Renal pelvis (tissue), 12 donors: Measurements from ENCODE around the gene ITIH4. TPM values are rescaled to one million over a fixed set of nuclear protein-coding genes. Genes with fewer than 3 reads are reported as not detected.

ENCODE experiments used
- DNase-seq: peaks from one replicate; pipeline ENCODE4 v3.0.0-alpha.2; 2013
- long read RNA-seq, 16 experiments: transcript quantifications; one replicate each; lab custom pipeline, GENCODE V29; 2026
- polyA plus RNA-seq, 3 donors: library from polyadenylated mRNA; unstranded; fragments of 120-200 nt; gene quantifications; one replicate each; pipeline ENCODE4 v1.2.1, GENCODE V29; 2013; ENCODE audit not compliant: insufficient read length in 3 of 3

ITIH4 gene
- polyA plus RNA-seq: 10 to 100 TPM in 2 of 3 donors, 1 to 10 TPM in 1; 7.0 to 14.9 (median 12.4) TPM
- long read RNA-seq, donor 1, partial matches to known transcripts: 0 of 1 reads
- long read RNA-seq, donor 1, other reads (novel, unspliced or antisense): 0 of 1 reads
- long read RNA-seq, donor 2: 0 reads
- long read RNA-seq, donor 3: 0 reads
- long read RNA-seq, donor 4: 0 reads
- long read RNA-seq, donor 5: 0 reads
- long read RNA-seq, donor 6: 0 reads
- long read RNA-seq, donor 7: 0 reads
- long read RNA-seq, donor 8: 0 reads
- long read RNA-seq, donor 9, partial matches to known transcripts: 0 of 1 reads
- long read RNA-seq, donor 9, other reads (novel, unspliced or antisense): 0 of 1 reads
- long read RNA-seq, donor 10: 0 reads
- long read RNA-seq, donor 11, partial matches to known transcripts: 0 of 1 reads
- long read RNA-seq, donor 11, other reads (novel, unspliced or antisense): 0 of 1 reads
- long read RNA-seq, donor 12, partial matches to known transcripts: 0 of 1 reads
- long read RNA-seq, donor 12, other reads (novel, unspliced or antisense): 0 of 1 reads
- long read RNA-seq, donor 13, partial matches to known transcripts: 0 of 1 reads
- long read RNA-seq, donor 13, other reads (novel, unspliced or antisense): 0 of 1 reads
- long read RNA-seq, donor 14: 0 reads
- long read RNA-seq, donor 15, partial matches to known transcripts: 0 of 1 reads
- long read RNA-seq, donor 15, other reads (novel, unspliced or antisense): 0 of 1 reads
- long read RNA-seq, donor 16: 0 reads

DNA sequence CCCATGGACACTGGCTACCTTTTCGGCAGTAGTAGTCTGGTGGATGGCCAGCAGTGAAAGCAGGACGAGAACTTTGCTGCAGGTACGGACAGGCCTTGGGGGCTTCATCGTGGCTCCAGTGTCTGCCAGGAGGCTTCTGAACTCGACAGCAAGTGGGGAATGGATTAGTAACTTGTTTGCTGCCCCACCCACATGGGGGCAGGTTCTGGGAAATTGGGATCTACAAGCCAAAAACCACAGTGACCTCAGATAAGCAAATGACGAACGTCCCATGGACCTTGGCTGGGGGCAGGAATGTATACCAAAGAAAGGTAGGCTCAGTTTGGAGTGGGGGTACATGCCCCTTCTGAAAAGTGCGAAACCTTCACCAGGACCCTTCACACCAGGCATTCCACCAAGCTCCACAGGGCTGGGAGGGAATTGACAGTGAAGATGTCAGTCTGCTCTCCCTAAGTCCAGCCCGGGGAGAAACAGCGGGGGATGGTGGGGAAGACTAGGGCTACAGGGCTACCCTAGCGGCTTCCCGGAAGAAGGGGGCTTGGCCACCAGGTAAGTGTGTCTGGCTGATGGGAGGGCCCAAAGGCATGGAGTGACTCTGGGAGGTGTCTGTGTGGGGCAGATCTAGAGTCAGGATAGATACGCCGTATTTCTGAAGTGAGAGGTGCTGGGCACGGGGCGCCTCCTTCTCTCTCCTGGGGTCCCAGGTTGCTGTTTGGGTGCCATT is at the start of gene ITIH4:
ITIH4 (minus strand) TSS at position 138 of the 724 bp plus-strand sequence; CDS start at position 108, 30 bp downstream.
- DNase-seq: no peak

DNA sequence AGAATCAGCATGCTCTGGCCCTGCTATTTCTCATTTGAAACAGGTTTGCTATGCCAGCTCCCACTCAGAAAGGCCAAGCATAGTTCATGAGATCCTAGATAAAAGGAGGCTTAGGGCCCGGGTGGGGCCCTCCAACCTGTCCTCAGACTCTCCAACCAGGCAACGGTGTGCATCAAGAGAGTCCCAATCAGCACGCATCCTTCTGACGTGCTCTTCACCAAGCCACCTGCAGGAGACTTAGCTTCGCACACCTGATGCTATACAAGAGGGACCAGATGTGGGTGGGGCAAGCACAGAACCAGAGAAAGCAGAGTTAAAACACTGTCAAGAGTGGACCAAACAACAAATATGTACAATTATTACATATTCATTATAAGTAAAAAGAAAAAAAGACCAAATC is 49.6 kb upstream of the ITIH4 start:
- DNase-seq: no peak

DNA sequence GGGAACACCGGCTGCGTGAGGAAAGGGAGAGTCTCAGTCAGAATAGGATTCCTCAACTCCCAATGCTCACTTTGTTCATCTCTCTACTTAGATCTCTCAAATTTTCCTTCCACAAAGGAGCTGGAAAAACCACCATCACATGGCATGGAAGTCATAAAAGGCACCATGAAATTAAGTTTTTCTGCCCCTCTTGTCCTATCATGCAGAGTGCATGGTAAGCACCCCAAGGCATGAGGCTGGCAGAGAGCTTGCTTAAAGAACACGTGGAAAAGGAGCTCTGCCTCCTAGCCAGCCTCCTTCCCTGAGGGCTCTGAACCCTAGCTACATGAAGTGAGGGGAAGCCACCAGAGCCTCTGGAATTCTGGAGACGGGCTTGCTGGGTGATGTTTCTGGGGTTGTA is 49.1 kb upstream of the ITIH4 start:
- DNase-seq: no peak

DNA sequence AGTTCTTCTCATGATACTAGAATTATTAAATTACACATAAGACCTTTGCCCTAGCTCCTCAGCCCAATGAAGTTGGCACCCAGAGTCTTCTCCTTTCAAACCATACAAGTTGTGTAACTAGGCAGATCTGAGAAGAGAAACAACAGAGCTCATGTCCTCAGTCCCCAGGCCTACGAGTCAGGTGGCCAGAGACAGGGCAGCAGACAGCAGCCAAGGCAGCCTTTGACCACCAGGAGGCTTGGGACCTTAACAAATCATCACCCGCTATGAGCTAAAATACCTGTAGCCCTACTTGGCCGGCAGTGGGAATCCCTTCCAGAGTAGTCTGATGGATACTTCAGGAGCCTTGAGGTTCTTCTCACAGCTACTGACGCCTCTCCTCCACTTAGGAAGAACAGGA is 48.6 kb upstream of the ITIH4 start:
- DNase-seq: no peak

DNA sequence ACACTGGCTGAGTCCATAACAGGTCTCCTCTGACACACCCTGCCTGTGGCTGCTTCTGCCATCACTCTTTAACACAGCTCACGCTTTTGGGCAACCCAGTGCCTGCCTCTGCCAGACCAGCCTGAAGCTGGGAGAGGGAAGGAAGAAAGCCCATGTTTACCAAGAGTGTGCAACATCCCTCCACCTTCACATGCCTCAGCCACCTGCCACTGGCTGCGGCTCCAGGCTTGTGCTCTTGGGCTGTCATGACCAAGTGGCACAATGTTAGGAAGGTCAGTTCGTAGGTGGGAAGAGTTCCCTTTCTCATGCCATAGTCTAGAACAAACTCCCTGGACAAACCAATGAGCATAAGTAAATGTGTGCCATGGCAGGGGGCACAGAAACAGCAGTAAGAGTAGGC is 46.6 kb upstream of the ITIH4 start:
- no peak for DNase-seq

DNA sequence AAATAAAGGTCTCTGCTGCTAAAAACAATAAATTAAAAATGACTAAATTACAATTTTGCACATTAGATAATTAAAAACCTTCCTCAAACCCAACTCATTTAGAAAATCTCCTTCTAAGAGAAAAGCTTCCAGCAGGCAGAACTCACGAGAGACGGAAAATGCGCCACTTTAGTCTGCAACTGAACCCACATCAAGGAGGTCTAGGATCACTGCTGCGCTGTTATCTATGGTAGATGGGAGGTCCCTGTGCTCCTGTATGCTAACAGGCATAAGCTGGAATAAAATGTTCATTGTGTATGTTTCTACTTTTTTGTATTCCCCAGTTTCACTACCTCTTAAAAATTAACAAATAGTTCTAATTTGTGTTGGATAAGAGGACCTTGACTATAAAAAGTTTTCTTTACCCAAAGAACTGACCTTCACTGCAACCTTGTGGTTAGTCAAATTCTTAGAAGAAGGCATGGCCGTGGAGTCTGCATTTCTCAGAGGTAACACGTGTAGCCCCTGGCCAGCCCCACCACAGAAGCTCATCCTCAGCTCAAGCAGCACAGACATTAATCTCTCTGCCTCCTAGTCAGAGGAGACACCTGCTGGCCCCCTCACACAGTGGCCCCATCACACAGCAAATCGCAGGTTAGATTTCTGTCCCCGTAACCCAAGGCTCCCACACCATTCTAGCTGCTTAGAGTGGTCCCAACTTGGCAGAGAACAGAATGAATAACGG is 44.6 kb upstream of the ITIH4 start:
- DNase-seq: no peak

DNA sequence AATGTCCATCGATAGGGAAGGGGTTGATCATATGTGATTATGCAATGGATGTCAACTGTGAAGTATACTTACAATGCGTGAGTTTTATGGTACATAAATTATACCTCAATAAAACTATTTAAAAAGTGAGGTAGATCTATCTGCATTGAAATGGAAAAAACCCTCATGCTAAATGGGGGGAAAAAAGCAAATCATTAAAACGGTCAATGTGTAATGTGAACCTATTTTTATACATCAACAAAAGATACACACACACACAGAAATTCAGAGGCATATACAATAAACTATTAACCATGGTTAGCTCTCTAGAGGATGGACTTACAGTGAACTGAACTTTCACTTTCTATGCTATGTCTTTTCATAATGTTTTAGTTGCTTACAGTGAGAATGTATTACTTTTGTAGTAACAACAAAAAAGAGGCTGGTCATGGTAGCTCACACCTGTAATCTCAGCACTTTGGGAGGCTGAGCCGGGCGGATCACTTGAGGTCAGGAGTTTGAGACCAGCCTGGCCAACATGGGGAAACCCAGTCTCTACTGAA is 43.8 kb upstream of the ITIH4 start:
- no peak for DNase-seq

DNA sequence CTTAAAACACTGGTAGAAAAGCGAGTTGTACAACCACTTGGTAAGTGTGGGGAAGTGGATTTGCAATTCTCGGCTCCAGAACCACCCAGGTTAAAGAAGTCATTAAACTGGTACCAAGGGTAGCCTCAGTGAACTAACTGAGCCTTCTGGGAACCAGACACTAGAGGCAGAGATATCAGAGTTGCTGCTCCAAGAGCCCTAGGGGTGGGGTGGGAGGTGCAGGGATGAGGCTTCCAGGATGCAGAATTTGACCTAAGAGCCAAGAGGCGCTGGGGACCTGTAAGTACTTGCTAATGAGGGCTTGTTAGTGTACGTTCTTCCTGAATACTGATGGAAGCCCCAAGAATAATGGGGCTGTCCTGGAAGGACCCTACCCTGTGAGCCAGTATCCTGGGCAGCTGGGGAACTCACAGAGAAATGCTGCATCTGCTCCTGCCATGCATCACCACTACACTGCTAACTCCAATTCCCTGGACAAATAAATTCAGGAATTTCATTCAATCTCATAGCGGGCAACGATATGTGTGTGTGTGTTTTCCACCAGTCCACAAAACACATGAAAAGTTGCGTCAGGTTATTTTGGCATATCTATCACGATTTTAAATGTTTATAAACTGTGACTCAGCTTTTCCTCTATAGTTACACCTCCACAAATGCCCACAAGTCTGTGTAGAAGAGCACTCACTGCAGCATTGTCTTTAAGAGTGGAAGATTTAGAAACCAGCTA is 43.1 kb upstream of the ITIH4 start:
- DNase-seq: no peak

DNA sequence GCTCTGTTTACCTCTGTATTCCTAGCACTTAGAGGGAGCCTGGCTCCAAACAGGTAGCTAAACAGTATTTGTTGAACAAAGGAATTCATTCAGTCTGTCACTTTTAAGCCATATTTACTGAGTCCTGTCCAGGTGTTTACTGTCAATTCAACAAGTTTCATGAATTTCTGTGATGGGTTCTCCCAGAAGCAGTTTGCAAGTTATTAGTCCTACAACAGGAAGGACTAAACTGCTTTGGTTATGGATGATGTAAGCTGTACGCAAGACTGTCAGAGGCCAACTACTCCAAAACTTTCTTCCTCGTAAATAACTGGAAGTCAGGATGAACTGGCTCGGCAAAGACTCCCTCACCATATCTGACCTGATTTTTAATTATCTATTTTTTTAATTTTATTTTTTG is 41.8 kb upstream of the ITIH4 start:
- DNase-seq: no peak

DNA sequence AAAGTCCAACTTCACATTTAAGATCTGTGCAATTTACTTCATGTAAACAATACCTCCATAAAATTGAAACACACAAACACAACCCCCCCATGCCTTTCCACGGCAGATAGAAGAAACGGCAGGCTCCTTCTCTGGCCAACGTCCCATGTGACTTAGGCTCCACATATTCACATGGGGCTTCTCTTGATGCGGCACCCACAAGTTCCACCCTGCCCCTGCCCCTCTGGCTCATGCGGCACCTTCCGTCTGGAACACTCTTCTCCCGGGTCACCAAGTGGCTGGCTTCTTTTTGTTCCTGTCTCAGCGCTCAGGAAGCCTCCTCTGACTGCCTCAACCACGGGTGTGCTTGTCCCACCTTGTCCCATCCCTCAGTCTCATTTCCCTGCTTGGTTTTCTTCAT is 41.3 kb upstream of the ITIH4 start:
- DNase-seq: no peak

DNA sequence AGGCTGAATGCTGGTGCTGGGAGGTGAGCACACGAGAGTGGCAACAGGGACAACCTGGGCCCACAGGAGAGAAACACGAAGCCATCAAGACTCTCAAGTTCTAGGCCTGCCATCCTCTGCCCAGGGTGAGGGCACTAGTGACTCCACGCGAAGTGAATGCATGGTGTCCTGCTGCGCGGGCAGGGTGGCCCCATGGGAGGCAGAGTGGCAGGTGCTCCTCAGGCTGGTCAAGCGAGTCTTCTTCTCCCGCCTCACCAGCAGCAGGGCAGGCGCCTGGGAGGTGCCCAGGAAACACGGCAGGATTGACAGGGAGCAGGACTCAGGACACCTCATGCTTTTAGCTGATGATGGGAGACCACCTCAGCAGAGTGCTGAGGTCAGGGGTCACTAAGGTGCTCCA is 40.0 kb upstream of the ITIH4 start:
- no peak for DNase-seq

DNA sequence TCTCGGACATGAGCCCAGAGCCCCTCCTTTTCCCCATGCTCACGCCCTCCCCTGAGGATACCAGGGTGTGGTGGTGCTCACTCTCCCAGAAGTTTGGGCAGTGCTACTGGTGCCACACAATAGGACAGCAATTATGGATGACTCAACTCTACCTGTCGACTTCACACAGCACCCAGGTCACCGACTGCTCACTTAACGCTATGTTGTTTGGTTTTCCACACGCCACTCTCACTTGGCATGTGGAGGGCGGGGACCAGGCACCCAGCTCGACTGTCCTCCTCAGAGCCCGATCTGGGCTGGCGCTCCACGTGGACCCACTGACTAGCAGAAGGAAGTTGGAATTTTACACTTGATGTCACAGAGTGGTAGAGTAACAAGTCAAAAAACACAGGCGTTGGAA is 36.0 kb upstream of the ITIH4 start:
- no peak for DNase-seq

DNA sequence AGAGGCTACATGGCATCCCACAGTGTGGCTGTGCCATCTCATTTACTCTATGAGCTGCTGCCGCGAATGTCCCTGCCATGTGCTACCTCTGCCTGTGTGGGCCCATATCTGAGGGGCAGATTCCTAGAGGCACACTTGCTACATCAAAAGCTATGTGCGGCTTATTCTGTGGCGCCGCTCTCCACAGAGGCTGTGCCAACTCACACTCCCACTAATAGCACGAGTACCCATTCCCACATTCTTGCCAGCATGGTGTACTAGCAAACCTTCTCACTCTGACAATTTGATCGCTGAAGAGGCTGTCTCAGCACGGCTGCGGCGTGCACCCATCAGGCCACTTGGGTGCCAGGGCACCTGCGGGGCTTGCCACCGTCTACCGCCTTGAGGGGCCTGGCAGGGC is 35.5 kb upstream of the ITIH4 start:
- DNase-seq: no peak

DNA sequence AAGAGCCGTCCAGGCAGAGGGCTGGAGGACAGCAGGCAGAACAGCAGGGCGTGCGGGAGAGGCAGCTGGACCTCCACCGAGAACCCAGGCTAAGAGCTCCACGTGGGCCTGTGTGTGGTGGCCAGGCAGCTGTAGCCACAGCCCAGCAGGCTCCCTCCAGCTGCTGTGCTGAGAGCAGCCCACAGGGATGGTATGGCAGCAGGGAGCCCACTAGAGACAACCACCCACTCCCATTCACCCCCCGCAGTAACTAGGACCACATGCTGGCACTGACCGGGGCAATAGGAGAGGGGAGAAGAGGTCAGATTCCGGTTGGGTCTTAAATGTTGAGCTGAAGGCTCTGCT is 29.9 kb upstream of the ITIH4 start:
- DNase-seq: no peak

DNA sequence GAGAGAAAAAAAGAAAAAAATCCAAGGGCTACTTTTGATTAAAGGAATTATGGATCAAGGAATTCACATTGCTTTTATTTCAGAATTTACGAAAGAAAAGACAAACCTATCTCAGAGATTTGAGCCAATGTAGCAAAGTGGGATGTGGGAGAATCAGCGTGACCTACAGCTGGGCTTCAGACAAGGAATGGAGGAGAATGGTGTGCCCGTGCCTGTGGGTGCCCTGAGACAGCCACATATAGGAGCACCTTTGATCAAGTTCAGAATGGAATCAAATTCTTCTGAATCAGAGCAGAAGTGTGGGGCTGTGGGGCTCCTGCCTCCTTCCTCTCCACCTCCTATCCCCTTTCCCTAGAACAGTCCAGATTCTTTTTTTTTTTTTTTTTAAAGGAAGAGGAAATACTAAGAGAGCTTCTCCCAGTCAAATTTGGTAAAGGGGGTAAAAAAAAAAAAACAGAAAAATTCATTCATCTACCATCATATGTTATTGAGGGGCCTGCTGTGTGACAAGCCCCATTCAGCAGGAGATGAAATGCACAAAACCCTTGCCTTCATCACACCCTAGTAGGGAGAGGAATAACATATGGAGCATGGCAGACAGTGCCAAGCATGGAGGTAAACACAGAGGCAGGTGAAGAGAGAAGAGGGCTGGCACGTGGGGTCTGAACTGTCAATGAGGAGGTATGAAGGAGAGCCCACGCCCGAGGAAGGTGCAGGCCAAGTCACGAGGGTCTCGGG is 29.4 kb upstream of the ITIH4 start:
- DNase-seq: no peak

DNA sequence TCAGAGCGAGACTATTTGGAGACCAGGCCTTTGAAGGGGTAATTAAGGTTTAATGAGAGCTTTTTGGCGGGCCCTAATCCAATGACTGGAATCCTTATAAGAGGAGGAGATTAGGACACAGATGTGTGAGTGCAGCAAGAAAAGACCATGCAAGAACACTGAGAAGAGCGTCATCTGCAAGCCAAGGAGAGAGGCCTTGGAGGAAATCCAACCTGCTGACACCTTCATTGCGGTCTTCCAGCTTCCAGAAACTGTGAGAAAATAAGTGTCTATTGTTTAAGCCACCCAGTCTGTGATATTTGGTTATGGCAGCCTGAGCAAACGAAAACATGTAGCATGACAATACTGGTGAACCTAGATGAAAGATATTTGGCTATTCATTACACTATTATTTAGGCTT is 27.4 kb upstream of the ITIH4 start:
- DNase-seq: no peak

DNA sequence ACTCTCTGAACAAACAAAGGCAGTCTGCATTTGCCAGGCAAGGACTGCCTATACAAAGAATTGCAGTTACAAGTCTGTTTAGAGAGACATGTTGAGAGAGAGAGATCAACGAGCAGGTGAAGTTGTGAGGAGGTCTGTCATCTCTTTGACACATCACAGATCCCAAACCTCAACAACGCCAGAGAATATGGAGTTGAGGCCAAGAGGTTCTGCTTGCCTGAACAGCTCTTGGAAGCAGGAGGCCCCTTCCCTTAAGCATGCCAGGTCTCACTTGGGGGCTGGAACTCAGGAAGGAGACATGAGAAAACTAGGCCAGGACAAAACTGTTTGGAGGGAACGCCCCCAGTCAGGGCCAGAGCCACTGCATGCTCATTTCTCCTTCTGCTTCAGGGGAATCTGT is 26.7 kb upstream of the ITIH4 start:
- no peak for DNase-seq

DNA sequence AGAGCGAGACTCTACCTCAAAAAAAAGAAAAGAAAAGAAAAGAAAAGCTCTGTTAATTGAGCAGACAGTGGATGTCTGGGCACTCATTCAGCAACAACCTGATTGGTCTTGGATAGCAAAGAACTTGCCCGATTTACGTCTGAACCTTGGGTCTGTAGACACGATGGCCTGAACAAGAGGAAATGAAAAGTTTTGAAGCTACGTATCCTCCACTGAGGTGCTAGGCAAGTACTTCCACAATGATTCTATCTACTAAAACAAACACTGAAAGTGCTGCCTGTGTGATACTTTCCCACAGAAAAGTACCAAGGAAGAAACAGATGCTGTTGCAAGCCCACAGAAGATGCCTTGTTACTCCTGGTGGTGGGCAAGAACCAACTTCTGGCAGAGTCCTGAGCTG is 26.2 kb upstream of the ITIH4 start:
- DNase-seq: no peak

DNA sequence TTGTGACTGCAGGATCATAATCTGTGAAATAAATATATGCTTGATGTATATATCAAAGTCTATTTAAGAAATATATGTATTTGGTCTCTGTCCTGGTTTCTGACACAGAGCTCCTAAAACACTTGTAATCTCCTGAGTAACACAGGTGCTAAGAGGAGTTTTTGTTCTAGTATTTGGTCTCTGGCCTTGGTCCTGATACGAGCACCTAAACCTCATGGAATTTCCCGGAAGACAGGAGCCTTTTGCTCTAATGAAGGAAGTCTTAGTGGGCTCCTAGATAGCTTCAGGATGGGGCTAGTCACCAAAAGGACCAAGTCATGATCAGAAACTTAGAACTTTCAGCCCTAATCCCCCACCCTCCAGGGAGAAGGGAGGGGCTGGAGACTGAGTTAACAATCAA is 23.5 kb upstream of the ITIH4 start:
- DNase-seq: peak; percentile 24

DNA sequence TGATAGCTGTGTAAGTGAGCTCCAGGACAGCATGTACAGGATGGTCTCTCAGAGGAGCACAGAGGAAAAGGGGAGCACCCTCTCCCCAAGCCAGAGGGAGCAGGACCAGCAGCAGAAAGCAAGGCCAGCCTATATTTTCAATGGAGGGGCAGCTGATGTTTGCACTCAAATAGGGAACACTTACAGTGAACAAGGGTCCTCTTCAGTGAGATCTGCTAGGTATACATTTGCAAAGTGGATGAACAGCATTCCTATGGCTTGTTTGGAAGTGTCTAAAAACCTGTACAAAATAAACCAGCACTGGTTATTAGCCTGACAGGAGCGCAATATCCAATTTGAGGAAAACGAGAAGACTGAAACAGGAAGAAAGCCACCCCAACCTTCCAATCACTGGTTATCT is 21.9 kb upstream of the ITIH4 start:
- no peak for DNase-seq

DNA sequence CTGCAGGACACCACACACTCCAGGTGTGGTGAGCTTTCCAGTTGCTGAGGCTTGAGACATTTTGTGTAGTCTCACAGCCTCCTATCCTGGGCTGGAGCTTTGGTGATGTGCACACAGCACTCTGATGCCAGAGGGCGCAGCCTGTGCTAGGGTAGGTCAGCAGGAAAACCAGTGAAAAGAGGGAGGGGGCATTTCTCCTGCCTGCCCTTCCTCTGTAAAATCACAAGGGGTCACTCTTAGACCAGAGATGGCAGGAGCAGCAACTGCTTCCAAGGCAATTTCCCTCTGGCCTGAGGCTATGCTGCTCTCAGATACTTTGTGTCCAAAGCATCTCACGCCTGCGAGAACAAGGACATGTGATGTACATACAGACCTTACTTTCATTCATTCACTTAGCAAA is 20.9 kb upstream of the ITIH4 start:
- no peak for DNase-seq
